Choroid plexus epithelial cell (primary cell): ENCODE measurements around the gene ENPP4.
A peak's percentile ranks its signal among the peaks of the same experiment; 100 is the strongest.
"Not testable (repeated sequence)": the region's sequence is repeated elsewhere in the genome, so short reads cannot be mapped to it uniquely, and the experiment has no call there.

Experiments used
- DNase-seq: peaks from one replicate; pipeline ENCODE4 v3.0.0-alpha.2; 2010; ENCODE audit warnings: low read depth
- H3K4me3 ChIP-seq: 2 replicates; pipeline ENCODE4 v1.5.1; 2011; ENCODE audit warnings: low read depth, mild to moderate bottlenecking, control low read depth, low read length, moderate library complexity
- CTCF ChIP-seq: conservative IDR thresholded peaks from 2 replicates; pipeline ENCODE4 v1.5.1; 2011; ENCODE audit warnings: low read depth, mild to moderate bottlenecking, control low read depth, inconsistent platforms, low read length, moderate library complexity

The ENPP4 gene

DNA sequence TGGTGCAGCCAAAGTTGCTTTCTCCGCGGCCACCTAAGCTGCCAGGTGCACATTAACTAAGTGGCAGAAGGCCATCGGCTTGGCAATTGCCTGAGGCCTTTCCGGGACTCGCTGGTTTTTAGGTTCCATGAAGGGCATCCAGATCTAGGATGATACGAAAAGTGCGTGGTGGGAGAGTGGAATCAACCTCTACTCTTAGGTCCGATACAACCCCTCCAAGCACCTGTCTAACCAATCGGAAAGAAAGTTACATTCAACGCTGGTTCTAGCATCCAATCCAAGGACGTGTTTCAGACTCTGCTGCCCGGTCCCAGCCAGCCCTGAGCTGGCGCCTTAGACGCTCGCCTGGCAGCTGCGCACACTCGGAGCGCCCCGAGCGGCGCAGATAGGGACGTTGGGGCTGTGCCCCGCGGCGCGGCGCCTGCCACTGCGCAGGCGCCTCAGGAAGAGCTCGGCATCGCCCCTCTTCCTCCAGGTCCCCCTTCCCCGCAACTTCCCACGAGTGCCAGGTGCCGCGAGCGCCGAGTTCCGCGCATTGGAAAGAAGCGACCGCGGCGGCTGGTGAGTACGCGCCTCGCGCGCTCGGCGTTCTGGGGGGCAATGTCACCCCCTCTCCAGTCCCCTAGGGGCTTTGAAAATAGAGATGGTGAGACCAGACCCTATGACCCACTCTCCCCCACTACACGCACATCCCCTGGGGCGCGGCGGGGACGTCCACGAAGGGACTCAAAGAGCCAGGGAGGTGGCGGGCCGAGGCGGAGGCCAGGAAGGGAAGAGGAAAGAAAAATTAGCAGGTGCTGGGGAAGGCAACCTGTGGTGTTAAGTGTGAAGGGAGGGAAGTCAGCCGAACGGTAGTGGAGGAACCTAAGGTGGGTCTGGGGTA, at the start of gene ENPP4:
ENPP4 (plus strand) TSS at position 361 of the 883 bp plus-strand sequence. CDS start 9,595 bp downstream, outside the sequence.
- peak within 1 kb of the TSS; percentile 46 for H3K4me3 ChIP-seq
- no peak for TF ChIP-seq CTCF
- peak; percentile 67 for DNase-seq

DNA sequence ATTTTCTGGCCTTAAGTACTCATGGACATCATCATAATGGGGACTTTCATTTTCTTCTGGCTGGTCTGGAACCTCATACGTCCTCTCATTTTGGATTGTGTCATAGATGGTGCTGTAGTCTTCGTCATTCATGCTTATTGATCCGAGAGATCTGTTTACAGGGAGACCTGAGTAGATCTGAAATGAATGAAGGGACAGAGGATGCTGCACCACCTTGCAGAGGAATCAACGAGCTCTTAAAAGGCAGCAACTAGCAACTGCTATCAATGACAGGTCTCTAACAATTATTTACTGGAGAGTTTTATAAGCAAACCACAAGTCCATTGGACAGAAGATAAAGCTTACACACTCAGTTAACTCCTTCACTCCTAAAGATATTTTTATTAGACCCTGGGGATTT, 49.7 kb upstream of the ENPP4 start:
- H3K4me3 ChIP-seq, result no peak overlapping the region
- no peak for DNase-seq
- no peak for TF ChIP-seq CTCF

DNA sequence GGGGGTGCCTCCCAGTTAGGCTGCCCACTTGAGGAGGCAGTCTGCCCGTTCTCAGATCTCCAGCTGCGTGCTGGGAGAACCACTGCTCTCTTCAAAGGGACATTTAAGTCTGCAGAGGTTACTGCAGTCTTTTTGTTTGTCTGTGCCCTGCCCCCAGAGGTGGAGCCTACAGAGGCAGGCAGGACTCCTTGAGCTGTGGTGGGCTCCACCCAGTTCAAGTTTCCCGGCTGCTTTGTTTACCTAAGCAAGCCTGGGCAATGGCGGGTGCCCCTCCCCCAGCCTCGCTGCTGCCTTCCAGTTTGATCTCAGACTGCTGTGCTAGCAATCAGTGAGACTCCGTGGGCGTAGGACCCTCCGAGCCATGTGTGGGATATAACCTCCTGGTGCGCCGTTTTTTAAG, 44.1 kb upstream of the ENPP4 start:
- not testable (repeated sequence) for DNase-seq, H3K4me3 ChIP-seq

DNA sequence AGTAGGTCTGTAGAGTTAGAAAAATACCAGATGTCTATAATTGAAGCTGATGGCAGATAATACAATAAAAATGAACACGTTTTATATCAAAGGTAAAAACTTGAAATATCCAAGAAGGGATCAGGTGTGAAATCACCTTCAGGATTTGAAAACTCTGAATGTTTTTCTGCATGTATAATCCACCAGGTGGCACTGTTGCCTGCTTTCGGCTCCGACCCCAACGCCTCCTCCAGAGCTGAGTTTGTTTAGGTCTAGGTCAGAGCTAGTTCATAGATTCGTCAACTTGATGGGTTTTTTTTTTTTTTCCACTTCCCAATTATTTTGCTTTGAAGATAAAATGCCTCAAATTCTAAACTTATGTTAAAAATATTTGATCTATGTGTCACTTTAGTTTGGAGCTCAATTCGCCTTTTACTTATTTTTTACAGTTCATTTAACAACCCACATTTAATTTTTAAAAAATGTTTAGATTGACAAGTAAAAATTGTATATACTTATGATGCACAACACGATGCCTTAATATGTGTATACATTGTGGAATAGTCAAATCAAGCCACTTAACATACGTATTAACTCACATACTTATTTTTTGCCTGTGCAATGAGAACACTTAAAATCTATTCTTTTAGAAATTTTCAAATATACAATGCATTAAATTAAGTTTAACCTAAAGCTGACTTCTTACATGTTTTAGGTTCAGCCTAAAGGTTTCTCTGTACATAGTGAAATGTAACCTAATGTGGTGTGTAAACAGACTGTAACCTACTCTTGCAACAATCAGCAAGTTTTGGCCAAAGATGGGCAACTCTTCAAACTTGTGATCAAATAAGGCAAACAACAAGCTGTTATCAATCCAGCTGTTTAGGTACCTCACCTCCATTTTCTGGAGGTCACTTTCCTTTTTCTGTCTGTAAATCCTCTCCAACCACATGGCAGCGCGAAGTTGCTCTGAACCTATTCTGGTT, 39.4 kb upstream of the ENPP4 start:
- peak; percentile 89 for TF ChIP-seq CTCF
- peak; percentile 66 for DNase-seq
- H3K4me3 ChIP-seq, result no peak overlapping the region

DNA sequence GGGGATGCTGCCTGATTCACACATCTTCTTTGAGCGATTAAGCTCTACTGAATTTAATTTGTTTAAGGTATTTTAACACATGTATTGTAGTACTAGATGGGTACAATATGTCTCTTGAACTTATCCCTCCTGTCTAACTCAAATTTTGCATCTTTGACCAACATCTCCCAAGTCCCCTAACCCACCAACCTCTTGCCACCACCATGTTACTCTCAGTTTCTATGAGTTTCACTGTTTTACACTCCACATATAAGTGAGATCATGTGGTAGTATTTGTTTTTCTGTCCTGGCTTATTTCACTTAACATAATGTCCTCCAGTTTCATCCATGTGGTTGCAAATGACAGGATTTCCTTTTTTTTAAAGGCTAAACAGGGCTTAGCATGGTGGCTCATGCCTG, 38.7 kb upstream of the ENPP4 start:
- H3K4me3 ChIP-seq, result no peak overlapping the region
- DNase-seq, result no peak
- TF ChIP-seq CTCF, result no peak

- no peak for DNase-seq
- TF ChIP-seq CTCF, result no peak
- H3K4me3 ChIP-seq, result no peak overlapping the region
Measured at GRCh38 chr6:46095251-46095650, 34.5 kb upstream of the ENPP4 start.

DNA sequence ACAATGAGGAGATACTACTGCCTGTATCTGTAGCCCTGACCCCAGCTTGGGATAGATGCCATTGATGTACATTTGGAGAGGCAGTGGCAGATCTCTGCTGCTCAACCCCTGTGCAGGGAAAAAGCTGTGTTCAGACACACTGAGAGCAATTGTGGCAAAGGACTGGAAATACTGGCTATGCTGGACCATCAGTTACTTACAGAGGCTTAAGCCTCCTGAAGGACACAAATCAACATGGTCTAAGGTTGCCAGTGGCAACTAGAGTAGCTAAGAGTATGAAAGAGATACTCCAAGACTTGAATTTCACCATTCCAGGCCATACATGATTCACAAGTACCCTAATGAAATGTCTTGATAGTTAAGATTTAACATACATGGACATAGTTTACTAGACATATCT, 32.4 kb upstream of the ENPP4 start:
- H3K4me3 ChIP-seq, result no peak overlapping the region
- TF ChIP-seq CTCF, result no peak
- DNase-seq, result no peak
